GM18520 (cell line): ENCODE results near the gene HAND1.

Source experiments
- ATAC-seq: cut with Tn5 transposase; IDR thresholded peaks from one replicate; pipeline ENCODE4 v1.9.1; 2021; ENCODE audit not compliant: unreplicated experiment

Gene HAND1

DNA sequence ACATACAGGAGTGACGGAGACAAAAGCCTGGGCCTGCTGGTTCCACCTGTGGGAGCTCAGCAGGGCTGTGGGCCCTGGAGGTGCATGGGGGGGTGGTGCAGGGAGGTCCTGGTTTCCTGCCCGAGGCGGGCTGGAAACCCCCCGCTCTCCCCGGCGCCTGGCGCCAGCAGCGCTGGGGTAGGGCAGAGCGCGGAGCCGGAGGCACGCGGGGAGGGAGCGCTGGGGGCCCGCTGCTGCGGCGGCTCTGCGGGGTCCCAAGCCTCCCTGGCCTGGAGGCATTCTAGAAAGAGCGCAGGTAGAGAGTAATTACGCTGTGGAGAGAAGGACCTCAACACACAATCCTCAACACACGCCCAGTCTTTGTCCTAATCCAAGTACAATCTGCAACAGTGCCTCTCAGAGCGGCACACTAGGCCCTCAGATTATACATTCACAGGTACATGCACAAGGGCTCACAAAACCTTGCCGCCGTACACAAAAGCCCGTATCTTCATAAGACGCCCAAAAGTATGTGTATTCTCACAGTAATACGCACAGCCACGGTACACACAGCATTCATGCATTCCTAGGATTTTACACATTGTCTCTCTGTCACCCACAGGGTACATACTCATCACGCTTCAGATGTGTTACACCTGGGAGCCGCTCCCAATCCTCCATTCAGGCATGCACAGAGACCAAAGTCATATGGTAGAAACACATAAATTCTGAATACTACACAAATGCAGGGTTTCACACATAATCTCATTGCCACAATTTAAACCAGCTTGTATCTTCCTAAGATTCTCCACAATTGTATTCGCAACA, 2.1 kb upstream of the HAND1 start:
- ATAC-seq, result no peak

GRCh38 chr5:154479160-154479943, 1.3 kb upstream of the HAND1 start:
- ATAC-seq, result no peak

GRCh38 chr5:154478752-154479159, 729 bp upstream of the HAND1 start:
- no peak for ATAC-seq

- ATAC-seq, result no peak
Observed at GRCh38 chr5:154477382-154478223, 424 bp downstream of the HAND1 start.

GRCh38 chr5:154476354-154477205, 1.4 kb downstream of the HAND1 start:
- no peak for ATAC-seq

GRCh38 chr5:154475591-154476353, 2.3 kb downstream of the HAND1 start:
- ATAC-seq, result no peak

DNA sequence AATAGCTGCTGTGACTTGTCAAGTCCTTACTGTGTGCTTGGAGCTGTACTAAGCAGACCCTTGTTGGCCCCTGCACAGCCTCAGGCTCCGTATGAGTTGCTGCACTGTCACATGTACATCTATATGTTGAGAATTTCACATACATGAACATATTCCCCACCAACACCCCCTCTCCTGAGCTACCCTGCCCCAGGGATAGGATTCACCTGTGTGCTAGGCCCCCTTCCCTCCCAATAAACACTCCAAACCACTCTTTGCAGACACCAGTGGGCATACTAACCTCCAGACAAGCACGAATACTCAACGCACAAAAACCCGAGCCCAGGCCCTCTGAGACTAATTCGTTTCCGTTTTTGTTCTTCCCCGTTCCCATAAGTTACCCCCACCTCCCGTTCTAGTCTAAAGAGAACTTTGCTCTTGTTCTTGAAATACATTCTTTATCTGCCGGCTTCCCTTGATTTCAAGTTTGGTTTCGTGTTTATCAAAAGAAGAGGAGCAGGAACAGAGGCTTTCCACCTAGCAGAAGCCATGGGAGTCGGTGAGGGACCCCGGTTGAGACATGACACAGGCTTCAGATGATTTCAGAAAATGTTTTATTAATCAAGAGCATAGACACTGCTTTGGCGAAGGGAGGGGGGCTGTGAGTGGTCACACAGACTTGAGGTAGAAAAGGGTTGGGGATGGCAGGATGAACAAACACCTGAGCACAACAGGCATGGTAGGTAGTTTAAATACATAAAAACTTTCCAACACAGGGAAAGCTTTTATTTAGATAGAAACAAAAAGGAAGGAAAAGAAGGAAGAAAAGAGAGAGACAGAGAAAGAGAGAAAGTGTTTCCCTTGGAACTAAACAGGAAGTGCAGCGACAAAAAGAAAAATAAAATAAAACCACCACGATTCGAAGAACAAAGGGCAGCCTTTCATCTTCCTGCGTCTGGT, 3.4 kb downstream of the HAND1 start:
- no peak for ATAC-seq

DNA sequence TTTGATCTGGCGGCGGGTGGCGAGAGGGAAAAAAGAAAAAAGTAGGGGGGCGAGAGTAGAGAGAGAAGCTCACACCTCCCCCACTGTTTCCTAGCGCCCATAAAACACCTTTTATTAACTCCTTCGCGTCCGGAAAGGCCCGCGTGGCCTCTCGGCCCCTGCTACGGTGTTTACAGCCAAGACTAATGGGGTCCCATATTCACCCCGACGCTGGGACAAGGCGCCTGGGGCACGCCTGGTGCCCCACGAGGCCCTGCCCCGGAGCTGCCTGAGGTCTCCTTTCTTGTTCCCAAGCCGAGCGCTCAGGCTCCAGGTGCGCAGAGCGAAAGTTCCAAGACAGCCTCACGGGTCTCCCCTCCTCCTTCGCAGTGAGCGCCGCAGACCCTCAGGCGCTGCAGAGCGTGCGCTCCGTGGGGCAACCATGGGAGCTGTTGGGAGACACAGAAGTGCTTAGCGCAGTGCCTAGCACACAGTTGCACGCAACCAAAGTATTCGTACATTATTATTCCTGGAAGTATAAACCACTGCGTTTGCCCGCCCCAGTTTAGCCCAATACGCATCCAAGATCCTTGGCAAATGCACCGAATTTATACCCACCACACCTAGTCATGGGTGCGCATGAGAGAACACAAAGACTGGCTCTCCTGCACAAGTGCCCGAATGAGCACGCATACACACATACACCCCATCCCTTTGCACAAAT, 4.3 kb downstream of the HAND1 start:
- no peak for ATAC-seq

- no peak for ATAC-seq
Observed at GRCh38 chr5:154472871-154473580, 5.0 kb downstream of the HAND1 start.

- no peak for ATAC-seq
Observed at GRCh38 chr5:154470947-154471870, 6.8 kb downstream of the HAND1 start.

DNA sequence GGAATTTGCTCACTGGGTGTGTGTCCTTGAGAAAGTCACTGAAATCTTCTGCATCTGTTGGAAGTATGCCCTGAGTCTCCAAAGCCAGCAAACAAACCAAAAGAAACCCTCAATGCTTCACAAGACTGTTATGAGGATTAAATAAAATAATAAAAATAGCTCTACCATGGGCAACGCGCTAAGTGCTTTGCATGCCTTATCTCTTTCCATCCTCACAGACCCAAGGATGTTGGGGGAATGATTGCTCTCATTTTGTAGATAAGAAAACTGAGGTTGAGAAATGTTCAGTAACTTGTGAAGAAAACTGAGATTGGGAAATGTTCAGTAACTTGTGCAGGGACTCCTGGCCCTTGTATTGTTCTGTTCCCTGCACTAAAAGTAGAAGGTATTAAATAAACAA, 7.9 kb downstream of the HAND1 start:
- no peak for ATAC-seq

DNA sequence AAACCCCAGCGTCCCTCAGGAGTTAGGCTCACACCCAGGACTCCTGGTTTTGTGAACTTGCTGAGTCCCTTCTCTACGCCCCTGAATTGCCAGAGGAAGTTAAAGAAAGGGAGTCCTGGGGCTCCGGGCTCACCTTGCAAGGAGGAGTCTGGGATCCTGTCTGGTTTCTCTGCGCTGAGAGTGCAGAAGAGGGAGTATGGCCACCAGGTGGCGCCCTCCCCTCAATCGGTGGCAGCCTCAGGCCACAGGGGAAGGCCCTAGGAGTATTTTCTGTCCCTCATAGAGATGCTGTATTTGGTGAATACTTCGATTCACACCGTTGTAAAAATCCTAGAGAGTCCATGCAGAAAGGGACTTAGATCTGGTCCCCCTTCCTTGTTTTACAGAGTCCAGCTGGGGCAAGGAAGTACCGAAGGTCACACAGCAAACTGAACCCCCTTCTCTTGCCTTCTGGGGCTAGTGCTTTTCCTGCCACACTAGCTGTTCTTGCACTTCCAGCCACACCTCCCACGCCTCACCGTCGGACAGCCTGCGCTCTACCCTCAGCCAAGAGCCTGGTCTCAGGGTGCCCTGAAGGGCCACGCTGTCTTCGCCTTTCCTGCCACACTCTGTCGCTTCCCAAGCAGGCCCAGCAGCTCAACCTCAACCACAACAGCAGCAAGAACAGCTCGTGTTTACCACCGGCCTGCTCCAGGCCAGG, 10.2 kb downstream of the HAND1 start:
- peak; percentile 89 for ATAC-seq

- no peak for ATAC-seq
Observed at GRCh38 chr5:154466671-154467070, 11.4 kb downstream of the HAND1 start.

GRCh38 chr5:154466147-154466546, 11.9 kb downstream of the HAND1 start:
- no peak for ATAC-seq

- no peak for ATAC-seq
Observed at GRCh38 chr5:154465169-154465568, 12.9 kb downstream of the HAND1 start.

GRCh38 chr5:154464438-154464837, 13.6 kb downstream of the HAND1 start:
- no peak for ATAC-seq
